ENCODE measurements around the gene IFNL1.
"Not testable (repeated sequence)": the region's sequence is repeated elsewhere in the genome, so short reads cannot be mapped to it uniquely, and the experiment has no call there.

IFNL1 gene

GRCh38 chr19:39329948-39330347 is 33.7 kb downstream of the IFNL1 start:
- no peak for DNase-seq

GRCh38 chr19:39332293-39332692 is 36.1 kb downstream of the IFNL1 start:
- no peak for DNase-seq

GRCh38 chr19:39332738-39333137 is 36.5 kb downstream of the IFNL1 start:
- not testable (repeated sequence) for DNase-seq

- no peak for DNase-seq
These were observed 37.3 kb downstream of the IFNL1 start for GRCh38 chr19:39333507-39333906.

GRCh38 chr19:39334444-39334976 is 38.3 kb downstream of the IFNL1 start:
- no peak for DNase-seq

- DNase-seq = no peak
These were observed 39.0 kb downstream of the IFNL1 start for GRCh38 chr19:39335168-39335548.

GRCh38 chr19:39336483-39336882 is 40.3 kb downstream of the IFNL1 start:
- DNase-seq = no peak

GRCh38 chr19:39339674-39340073 is 43.5 kb downstream of the IFNL1 start:
- no peak for DNase-seq

GRCh38 chr19:39340156-39340555 is 43.9 kb downstream of the IFNL1 start:
- DNase-seq = not testable (repeated sequence)

GRCh38 chr19:39341129-39341718 is 45.0 kb downstream of the IFNL1 start:
- DNase-seq = peak in 10 of 58 donors; percentile 26 to 59 (median 50)

GRCh38 chr19:39341719-39342604 is 45.8 kb downstream of the IFNL1 start, which contains the start of gene SAMD4B:
Gene SAMD4B (plus strand): TSS chr19:39342421. CDS start chr19:39356894, 14,473 bp downstream.
- peak; percentile 81 to 99 (median 98) for DNase-seq

GRCh38 chr19:39342647-39343305 is 46.6 kb downstream of the IFNL1 start:
- DNase-seq = peak in 3 of 58 donors; percentile 5 to 20 (median 15)

GRCh38 chr19:39345956-39346355 is 49.7 kb downstream of the IFNL1 start:
- no peak for DNase-seq

- DNase-seq = no peak
These were observed 51.3 kb downstream of the IFNL1 start for GRCh38 chr19:39347332-39348164.
